PC-3 (cell line): ENCODE results near the gene SNX21.

Experiments
- EZH2 ChIP-seq: fragments of 300-600 bp; sonication (generic); IDR thresholded peaks from one replicate; pipeline ENCODE4 v1.6.1; 2017; ENCODE audit warnings: antibody characterized with exemption, mild to moderate bottlenecking, low read length; ENCODE audit not compliant: unreplicated experiment
- TF ChIP-seq, protein P1 (sequence below): fragments of 300-600 bp; sonication (generic); conservative IDR thresholded peaks from 2 replicates; pipeline ENCODE4 v1.5.1; 2017; ENCODE audit warnings: antibody characterized with exemption, low read depth, mild to moderate bottlenecking, low read length

DNA sequence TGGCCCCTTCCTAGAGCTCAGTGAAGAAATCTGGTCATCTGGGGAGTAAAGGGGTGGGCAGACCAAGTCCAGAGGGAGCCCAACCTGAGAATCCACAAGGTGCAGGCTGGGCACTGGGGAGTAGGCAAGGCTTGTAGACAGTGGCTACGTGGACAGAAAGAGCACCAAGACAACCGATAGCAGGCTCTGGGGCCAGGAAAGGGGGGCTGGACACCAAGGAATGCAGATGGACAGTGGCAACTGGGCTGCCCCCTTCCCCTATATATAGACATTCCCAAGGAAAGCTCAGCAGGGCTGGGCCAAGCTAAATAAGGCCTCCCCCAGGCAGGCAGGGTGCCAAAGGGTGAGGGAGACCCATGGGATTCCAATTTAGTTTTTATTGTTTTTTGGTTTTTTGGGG is 5.0 kb upstream of the SNX21 start:
- TF ChIP-seq, protein P1, sequence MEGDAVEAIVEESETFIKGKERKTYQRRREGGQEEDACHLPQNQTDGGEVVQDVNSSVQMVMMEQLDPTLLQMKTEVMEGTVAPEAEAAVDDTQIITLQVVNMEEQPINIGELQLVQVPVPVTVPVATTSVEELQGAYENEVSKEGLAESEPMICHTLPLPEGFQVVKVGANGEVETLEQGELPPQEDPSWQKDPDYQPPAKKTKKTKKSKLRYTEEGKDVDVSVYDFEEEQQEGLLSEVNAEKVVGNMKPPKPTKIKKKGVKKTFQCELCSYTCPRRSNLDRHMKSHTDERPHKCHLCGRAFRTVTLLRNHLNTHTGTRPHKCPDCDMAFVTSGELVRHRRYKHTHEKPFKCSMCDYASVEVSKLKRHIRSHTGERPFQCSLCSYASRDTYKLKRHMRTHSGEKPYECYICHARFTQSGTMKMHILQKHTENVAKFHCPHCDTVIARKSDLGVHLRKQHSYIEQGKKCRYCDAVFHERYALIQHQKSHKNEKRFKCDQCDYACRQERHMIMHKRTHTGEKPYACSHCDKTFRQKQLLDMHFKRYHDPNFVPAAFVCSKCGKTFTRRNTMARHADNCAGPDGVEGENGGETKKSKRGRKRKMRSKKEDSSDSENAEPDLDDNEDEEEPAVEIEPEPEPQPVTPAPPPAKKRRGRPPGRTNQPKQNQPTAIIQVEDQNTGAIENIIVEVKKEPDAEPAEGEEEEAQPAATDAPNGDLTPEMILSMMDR, result no peak
- TF ChIP-seq EZH2, result no peak
